Measurements from ENCODE around the gene UBE2L3. TPM values are rescaled to one million over a fixed set of nuclear protein-coding genes. Genes with fewer than 3 reads are reported as not detected.
"Not testable (repeated sequence)": the region's sequence is repeated elsewhere in the genome, so short reads cannot be mapped to it uniquely, and the experiment has no call there.

UBE2L3 gene
- total and polyA plus RNA-seq, 4 donors, result 34.1 to 54.5 (median 41.0) TPM

DNA sequence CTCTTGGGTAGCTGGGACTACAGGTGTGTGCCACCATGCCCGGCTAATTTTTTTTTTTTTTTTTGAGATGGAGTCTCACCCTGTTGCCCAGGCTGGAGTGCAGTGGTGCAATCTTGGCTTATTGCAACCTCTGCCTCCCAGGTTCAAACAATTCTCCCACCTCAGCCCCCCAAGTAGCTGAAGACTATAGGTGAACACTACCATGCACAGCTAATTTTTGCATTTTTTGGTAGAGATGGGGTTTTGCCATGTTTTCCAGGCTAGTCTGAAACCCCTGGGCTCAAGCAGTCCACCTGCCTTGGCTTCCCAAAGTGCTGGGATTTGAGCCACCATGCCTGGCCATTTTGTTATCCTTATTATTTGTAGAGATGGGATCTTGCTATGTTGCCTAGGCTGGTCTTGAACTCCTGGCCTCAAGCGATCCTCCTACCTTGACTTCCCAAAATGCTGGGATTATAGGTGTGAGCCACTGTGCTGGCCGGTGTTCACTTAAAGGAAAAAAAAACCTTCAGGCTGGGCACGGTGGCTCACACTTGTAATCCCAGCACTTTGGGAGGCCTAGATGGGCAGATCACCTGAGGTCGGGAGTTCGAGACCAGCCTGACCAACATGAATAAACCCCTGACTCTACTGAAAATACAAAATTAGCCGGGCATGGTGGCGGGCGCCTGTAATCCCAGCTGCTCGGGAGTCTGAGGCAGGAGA is 13.6 kb downstream of the UBE2L3 start:
- WGBS, 2 donors, result 93 to 95% methylated on average over 10 of the region's 10 CpGs
- H3K27ac ChIP-seq (ENCODE audit: low read depth in 1 of 2, low read length in 2 of 2); H3K36me3 ChIP-seq (ENCODE audit: control insufficient read depth in 1 of 2, insufficient read depth in 2 of 2, low read length in 1 of 2); H3K4me1 ChIP-seq (ENCODE audit: control insufficient read depth in 1 of 2, insufficient read depth in 2 of 2, low read length in 2 of 2); DNase-seq; ATAC-seq (ENCODE audit: low FRiP score); H3K4me3 ChIP-seq (ENCODE audit: low read length in 2 of 2); intact Hi-C loops (cut with DNase I); H3K9me3 ChIP-seq (ENCODE audit: control insufficient read depth, low read length); H3K27me3 ChIP-seq (ENCODE audit: control insufficient read depth in 1 of 2, insufficient read depth in 2 of 2, low read length in 1 of 2): not testable (repeated sequence)

DNA sequence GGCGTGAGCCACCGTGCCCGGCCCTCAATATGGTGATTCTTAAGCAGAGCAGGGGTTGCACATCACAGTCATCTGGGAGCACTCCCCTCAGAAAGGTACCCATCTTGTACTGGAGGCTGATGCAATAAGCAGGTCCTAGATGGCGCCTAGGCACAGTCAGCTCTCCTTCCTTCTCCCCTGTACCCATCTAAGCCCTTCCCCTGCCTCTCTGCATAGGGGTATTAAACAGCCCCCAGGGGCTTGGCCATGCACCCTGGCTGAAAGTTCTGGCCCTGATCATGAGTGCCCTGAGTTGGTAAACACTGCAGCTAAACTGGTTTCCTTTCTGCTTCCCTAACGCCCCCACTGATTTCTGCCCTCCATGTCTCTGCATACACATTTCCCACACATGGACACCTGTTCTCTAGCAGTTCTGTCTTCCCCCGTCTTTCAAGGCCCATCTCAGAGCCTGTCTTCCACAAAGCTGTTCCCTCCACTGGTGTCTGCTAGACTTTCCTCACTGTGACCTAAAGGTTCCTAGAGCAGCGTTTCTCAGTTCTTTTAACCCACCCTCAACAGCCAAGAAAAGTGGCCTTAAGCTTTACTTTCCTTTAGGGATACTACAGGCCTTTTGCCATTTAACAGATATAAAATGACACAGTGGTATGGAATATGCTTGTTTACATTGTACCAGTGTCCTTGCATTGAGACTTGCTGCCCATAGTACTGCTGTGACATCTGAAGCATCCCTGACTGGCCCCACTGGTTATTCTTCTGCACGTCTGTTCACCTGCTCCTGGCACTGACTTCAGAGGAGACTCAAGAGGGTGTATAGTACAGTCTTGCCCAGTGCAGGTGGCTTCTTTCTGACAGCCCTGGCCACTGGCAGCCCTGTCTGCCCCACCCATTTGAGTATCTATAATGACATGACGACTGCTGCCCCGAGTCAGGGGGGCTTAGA is 15.6 kb downstream of the UBE2L3 start:
- DNase-seq (no peak), ATAC-seq (ENCODE audit: low FRiP score) (no peak)
- Histone ChIP-seq H3K27ac (ENCODE audit: low read depth in 1 of 2, low read length in 2 of 2) (no peak overlapping the region), H3K4me3 (ENCODE audit: low read length in 2 of 2) (no peak overlapping the region), H3K36me3 (ENCODE audit: control insufficient read depth in 1 of 2, insufficient read depth in 2 of 2, low read length in 1 of 2) (no peaks in the 10 kb centered on the region), H3K27me3 (ENCODE audit: control insufficient read depth in 1 of 2, insufficient read depth in 2 of 2, low read length in 1 of 2) (no peaks in the 10 kb centered on the region), H3K9me3 (ENCODE audit: control insufficient read depth, low read length) (no peaks in the 10 kb centered on the region), H3K4me1 (ENCODE audit: control insufficient read depth in 1 of 2, insufficient read depth in 2 of 2, low read length in 2 of 2) (peaks cover 0 to 2% of the 10 kb centered on the region in 2 donors)
- intact Hi-C loops (cut with DNase I), result no loop called here
- WGBS, 2 donors, result 67 to 71% methylated on average over 10 of the region's 10 CpGs

DNA sequence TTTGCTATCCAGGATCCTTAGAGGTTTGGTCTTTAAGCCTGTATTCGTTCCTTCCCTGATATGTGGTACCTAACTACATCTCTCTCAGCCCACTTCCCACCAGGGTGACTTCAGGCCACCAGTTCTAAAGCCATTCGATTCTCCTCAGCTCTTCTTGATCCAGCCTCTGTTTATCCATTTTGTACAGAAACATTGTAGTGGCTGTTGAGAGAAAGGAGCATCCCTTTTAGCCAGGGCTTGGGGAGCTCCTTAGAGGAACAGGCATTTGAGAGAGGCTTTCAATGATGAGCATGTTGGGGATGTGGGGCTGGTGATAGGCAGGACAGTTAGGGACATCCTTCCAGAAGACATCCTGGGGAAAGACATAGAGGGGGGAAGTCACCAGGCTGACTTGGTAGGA is 17.9 kb downstream of the UBE2L3 start:
- WGBS, 2 donors, result 73 to 74% methylated on average over 2 of the region's 2 CpGs
- Histone ChIP-seq H3K36me3 (ENCODE audit: control insufficient read depth in 1 of 2, insufficient read depth in 2 of 2, low read length in 1 of 2) (no peaks in the 10 kb centered on the region), H3K4me3 (ENCODE audit: low read length in 2 of 2) (no peak overlapping the region), H3K4me1 (ENCODE audit: control insufficient read depth in 1 of 2, insufficient read depth in 2 of 2, low read length in 2 of 2) (peaks cover 0 to 2% of the 10 kb centered on the region in 2 donors), H3K27ac (ENCODE audit: low read depth in 1 of 2, low read length in 2 of 2) (no peak overlapping the region), H3K27me3 (ENCODE audit: control insufficient read depth in 1 of 2, insufficient read depth in 2 of 2, low read length in 1 of 2) (no peaks in the 10 kb centered on the region), H3K9me3 (ENCODE audit: control insufficient read depth, low read length) (no peaks in the 10 kb centered on the region)
- DNase-seq (no peak), ATAC-seq (ENCODE audit: low FRiP score) (no peak)
- intact Hi-C loops (cut with DNase I), result no loop called here

GRCh38 chr22:21587803-21588611 is 20.5 kb downstream of the UBE2L3 start:
- H3K4me1 ChIP-seq (ENCODE audit: control insufficient read depth in 1 of 2, insufficient read depth in 2 of 2, low read length in 2 of 2), result peaks cover 2 to 6% of the 10 kb centered on the region in 2 donors
- H3K27ac ChIP-seq (ENCODE audit: low read depth in 1 of 2, low read length in 2 of 2), result no peak overlapping the region
- ATAC-seq (ENCODE audit: low FRiP score), result no peak
- intact Hi-C loops (cut with DNase I), result no loop called here
- no peak for DNase-seq
- WGBS, 2 donors, result 70 to 72% methylated on average over 4 of the region's 4 CpGs
- H3K36me3 ChIP-seq (ENCODE audit: control insufficient read depth in 1 of 2, insufficient read depth in 2 of 2, low read length in 1 of 2), result peaks cover 0 to under 1% of the 10 kb centered on the region in 2 donors
- H3K9me3 ChIP-seq (ENCODE audit: control insufficient read depth, low read length), result no peaks in the 10 kb centered on the region
- no peak overlapping the region for H3K4me3 ChIP-seq (ENCODE audit: low read length in 2 of 2)
- no peaks in the 10 kb centered on the region for H3K27me3 ChIP-seq (ENCODE audit: control insufficient read depth in 1 of 2, insufficient read depth in 2 of 2, low read length in 1 of 2)

GRCh38 chr22:21589396-21589795 is 21.9 kb downstream of the UBE2L3 start:
- peaks cover under 1 to 7% of the 10 kb centered on the region in 2 donors for H3K36me3 ChIP-seq (ENCODE audit: control insufficient read depth in 1 of 2, insufficient read depth in 2 of 2, low read length in 1 of 2)
- 83% methylated on average over 8 of the region's 8 CpGs for WGBS, 2 donors
- intact Hi-C loops (cut with DNase I), result no loop called here
- H3K27ac ChIP-seq (ENCODE audit: low read depth in 1 of 2, low read length in 2 of 2), result no peak overlapping the region
- no peak overlapping the region for H3K4me3 ChIP-seq (ENCODE audit: low read length in 2 of 2)
- ATAC-seq (ENCODE audit: low FRiP score), result no peak
- H3K27me3 ChIP-seq (ENCODE audit: control insufficient read depth in 1 of 2, insufficient read depth in 2 of 2, low read length in 1 of 2), result no peaks in the 10 kb centered on the region
- H3K9me3 ChIP-seq (ENCODE audit: control insufficient read depth, low read length), result no peaks in the 10 kb centered on the region
- peaks cover 2 to 6% of the 10 kb centered on the region in 2 donors for H3K4me1 ChIP-seq (ENCODE audit: control insufficient read depth in 1 of 2, insufficient read depth in 2 of 2, low read length in 2 of 2)
- DNase-seq, result no peak

DNA sequence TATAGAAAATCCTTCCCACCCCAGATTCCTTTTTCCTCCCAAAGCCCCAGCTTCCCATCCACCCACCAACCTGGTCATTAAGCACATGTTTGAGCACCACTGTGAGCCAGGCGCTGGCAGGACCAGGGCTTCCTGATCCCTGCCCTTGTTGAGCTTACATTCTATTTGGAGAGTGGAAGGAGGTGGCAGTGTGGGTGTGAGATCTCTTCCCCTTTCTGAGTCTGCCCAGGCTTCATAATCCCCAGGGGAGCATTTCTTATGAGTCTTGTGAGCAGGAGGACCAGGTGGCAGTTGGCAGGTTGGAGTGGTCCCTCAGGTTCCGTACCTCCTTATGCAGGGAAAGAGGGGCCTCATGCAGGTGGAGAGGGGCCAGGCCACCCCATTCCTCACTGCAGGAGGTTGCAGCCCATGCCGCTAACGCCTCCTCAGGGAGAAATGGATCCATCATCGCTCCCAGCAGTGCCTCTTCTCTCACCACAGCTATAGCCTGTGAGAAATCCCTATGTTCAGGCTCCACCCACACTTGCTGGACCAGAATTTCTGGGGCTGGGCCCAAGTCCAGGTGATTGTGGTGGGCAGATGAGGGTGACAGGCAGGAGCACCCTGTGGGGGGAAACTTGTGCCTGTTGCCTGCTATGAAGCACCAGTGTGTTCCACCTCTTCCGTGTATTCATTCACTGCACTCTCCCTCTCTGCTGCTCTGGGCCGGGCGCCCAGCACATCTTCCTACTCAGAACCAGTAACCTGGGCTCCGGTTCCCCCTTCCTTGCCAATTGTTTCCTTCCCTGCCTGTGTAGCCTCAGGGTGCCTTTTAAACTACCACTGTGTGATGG is 23.5 kb downstream of the UBE2L3 start:
- Histone ChIP-seq H3K27me3 (ENCODE audit: control insufficient read depth in 1 of 2, insufficient read depth in 2 of 2, low read length in 1 of 2) (no peaks in the 10 kb centered on the region), H3K36me3 (ENCODE audit: control insufficient read depth in 1 of 2, insufficient read depth in 2 of 2, low read length in 1 of 2) (peaks cover 5 to 9% of the 10 kb centered on the region in 2 donors), H3K27ac (ENCODE audit: low read depth in 1 of 2, low read length in 2 of 2) (peak overlapping the region in 1 of 2 donors; percentile 53), H3K9me3 (ENCODE audit: control insufficient read depth, low read length) (no peaks in the 10 kb centered on the region), H3K4me3 (ENCODE audit: low read length in 2 of 2) (no peak overlapping the region), H3K4me1 (ENCODE audit: control insufficient read depth in 1 of 2, insufficient read depth in 2 of 2, low read length in 2 of 2) (peaks cover 0 to 6% of the 10 kb centered on the region in 2 donors)
- no peak for DNase-seq
- WGBS, 2 donors, result 53 to 61% methylated on average over 9 of the region's 9 CpGs
- intact Hi-C loops (cut with DNase I), result no loop called here
- no peak for ATAC-seq (ENCODE audit: low FRiP score)

DNA sequence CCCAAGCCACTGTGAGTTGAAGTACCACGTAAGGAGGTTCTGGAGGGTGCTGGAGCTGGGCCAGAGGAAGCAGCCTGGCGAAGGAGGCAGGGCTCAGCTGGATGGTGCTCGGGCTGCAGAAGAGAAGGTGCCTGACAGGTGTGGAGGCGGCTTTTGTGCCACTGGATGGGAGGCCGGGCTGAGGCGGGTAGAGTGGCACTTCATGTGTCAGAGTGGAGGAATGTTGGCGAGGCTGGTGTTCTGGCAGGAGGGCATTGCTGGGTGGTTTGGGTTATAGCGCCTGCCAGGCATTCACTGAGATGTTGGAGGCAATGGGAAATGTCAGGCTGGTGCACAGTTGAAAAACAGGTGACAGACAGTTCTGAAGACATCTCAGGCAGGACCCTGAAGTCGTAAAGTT is 24.2 kb downstream of the UBE2L3 start:
- Histone ChIP-seq H3K27ac (ENCODE audit: low read depth in 1 of 2, low read length in 2 of 2) (peak overlapping the region in 1 of 2 donors; percentile 53), H3K36me3 (ENCODE audit: control insufficient read depth in 1 of 2, insufficient read depth in 2 of 2, low read length in 1 of 2) (peaks cover 5 to 9% of the 10 kb centered on the region in 2 donors), H3K4me3 (ENCODE audit: low read length in 2 of 2) (no peak overlapping the region), H3K27me3 (ENCODE audit: control insufficient read depth in 1 of 2, insufficient read depth in 2 of 2, low read length in 1 of 2) (no peaks in the 10 kb centered on the region), H3K4me1 (ENCODE audit: control insufficient read depth in 1 of 2, insufficient read depth in 2 of 2, low read length in 2 of 2) (peaks cover 0 to 6% of the 10 kb centered on the region in 2 donors), H3K9me3 (ENCODE audit: control insufficient read depth, low read length) (no peaks in the 10 kb centered on the region)
- ATAC-seq (ENCODE audit: low FRiP score) (peak; percentile 62), DNase-seq (peak; percentile 66 to 84)
- intact Hi-C loops (cut with DNase I), result no loop called here
- WGBS, 2 donors, result 1 to 8% methylated on average over 9 of the region's 9 CpGs

GRCh38 chr22:21592422-21592821 is 24.9 kb downstream of the UBE2L3 start:
- intact Hi-C loops (cut with DNase I), result no loop called here
- no peak for ATAC-seq (ENCODE audit: low FRiP score)
- Histone ChIP-seq H3K27ac (ENCODE audit: low read depth in 1 of 2, low read length in 2 of 2) (no peak overlapping the region), H3K27me3 (ENCODE audit: control insufficient read depth in 1 of 2, insufficient read depth in 2 of 2, low read length in 1 of 2) (no peaks in the 10 kb centered on the region), H3K4me1 (ENCODE audit: control insufficient read depth in 1 of 2, insufficient read depth in 2 of 2, low read length in 2 of 2) (peaks cover 0 to 6% of the 10 kb centered on the region in 2 donors), H3K4me3 (ENCODE audit: low read length in 2 of 2) (no peak overlapping the region), H3K36me3 (ENCODE audit: control insufficient read depth in 1 of 2, insufficient read depth in 2 of 2, low read length in 1 of 2) (peaks cover 5 to 9% of the 10 kb centered on the region in 2 donors), H3K9me3 (ENCODE audit: control insufficient read depth, low read length) (no peaks in the 10 kb centered on the region)
- no peak for DNase-seq
- WGBS, 2 donors, result 83 to 87% methylated on average over 3 of the region's 3 CpGs

All from aorta (tissue), 5 donors.